Sigmoid colon (tissue), 7 donors: ENCODE data around the gene TATDN2. TPM values are rescaled to one million over a fixed set of nuclear protein-coding genes. Genes with fewer than 3 reads are reported as not detected.

Experiments used
- DNase-seq: peaks from one replicate; pipeline ENCODE4 v3.0.0-alpha.2; 2019
- H3K27ac ChIP-seq, 4 donors: fragments of 200-600 bp; sonication (generic); one replicate each; pipeline ENCODE4 v1.5.1; 2016 to 2019; ENCODE audit warnings: mild to moderate bottlenecking in 1 of 4
- H3K27me3 ChIP-seq, 3 donors: fragments of 200-600 bp; sonication (generic); one replicate each; pipeline ENCODE4 v1.5.1; 2019; ENCODE audit warnings: mild to moderate bottlenecking in 1 of 3
- H3K36me3 ChIP-seq, 4 donors: fragments of 200-600 bp; sonication (generic); one replicate each; pipeline ENCODE4 v1.5.1; 2016 to 2019
- H3K4me1 ChIP-seq, 4 donors: fragments of 200-600 bp; sonication (generic); one replicate each; pipeline ENCODE4 v1.5.1; 2017 to 2019
- H3K4me3 ChIP-seq, 4 donors: fragments of 200-600 bp; sonication (generic); one replicate each; pipeline ENCODE4 v1.5.1; 2017 to 2019; ENCODE audit warnings: mild to moderate bottlenecking in 2 of 4, moderate library complexity in 1 of 4
- H3K9me3 ChIP-seq, 4 donors: fragments of 200-600 bp in 3 of 4; sonication (generic) in 3 of 4; one replicate each; pipeline versions ENCODE4 v1.5.1 to v1.6.1; 2013 to 2019
- CTCF ChIP-seq, 4 experiments: fragments of 450-650 bp in 3 of 4; fragments of 200-600 bp in 1 of 4; IDR thresholded peaks; one replicate each; pipeline ENCODE4 v1.5.1; 2016 to 2019; ENCODE audit warnings: antibody characterized with exemption in 4 of 4, mild to moderate bottlenecking in 3 of 4, moderate library complexity in 2 of 4
- EP300 ChIP-seq, 4 donors: sonication (generic); formaldehyde crosslinking; IDR thresholded peaks; one replicate each; pipeline ENCODE4 v1.6.1; 2017; ENCODE audit warnings: antibody characterized with exemption in 4 of 4
- POLR2A ChIP-seq, 2 donors: fragments of 450-650 bp; IDR thresholded peaks; one replicate each; pipeline ENCODE4 v1.6.1; 2016; ENCODE audit warnings: antibody characterized with exemption in 2 of 2, mild to moderate bottlenecking in 2 of 2, moderate library complexity in 2 of 2
- POLR2AphosphoS5 ChIP-seq, 4 donors: sonication (generic); formaldehyde crosslinking; IDR thresholded peaks; one replicate each; pipeline ENCODE4 v1.6.1; 2017; ENCODE audit warnings: antibody characterized with exemption in 4 of 4
- WGBS, 2 donors: extraction: QIAGEN DNeasy Blood & Tissue Kit; methylation state at CpG; one replicate each; pipeline ENCODE4 v1.1.7; 2013; 5-methylcytosine and 5-hydroxymethylcytosine counted together
- intact Hi-C: fragments of 100-400 bp; cut with DNase I; formaldehyde crosslinking; loops from one replicate; pipeline ENCODE4 v1.15.1; 2023
- polyA plus RNA-seq, 3 donors: library from polyadenylated mRNA; stranded (reverse); fragments of 200-250 nt; gene quantifications; one replicate each; pipeline ENCODE4 v1.2.3, GENCODE V29; 2013
- total RNA-seq, 4 donors: library from RNA; depleted of rRNA; stranded (reverse); fragments of >200 nt; gene quantifications; one replicate each; pipeline ENCODE4 v1.1.0, GENCODE V29; 2016
- donor health status: healthy with polysubstance abuse.
- donor health status: Bipolar disorder and iron deficiency.
- donor health status: healthy.

The TATDN2 gene
- total and polyA plus RNA-seq, 7 donors: 11.2 to 25.7 (median 13.4) TPM

GRCh38 chr3:10217359-10217758 is 30.9 kb upstream of the TATDN2 start:
- H3K27ac ChIP-seq: no peak overlapping the region
- WGBS, 2 donors: 80 to 98% methylated on average over 3 of the region's 3 CpGs
- H3K9me3 ChIP-seq: no peaks in the 10 kb centered on the region
- H3K4me3 ChIP-seq: no peak overlapping the region
- H3K36me3 ChIP-seq: peaks cover 0 to 35% (median 0%) of the 10 kb centered on the region in 4 donors
- no peaks in the 10 kb centered on the region for H3K4me1 ChIP-seq
- TF ChIP-seq CTCF (IDR thresholded peaks at IDR 0.05): no peak
- DNase-seq: no peak
- H3K27me3 ChIP-seq: no peaks in the 10 kb centered on the region
- intact Hi-C loops: no loop called here

- TF ChIP-seq POLR2AphosphoS5 (IDR thresholded peaks at IDR 0.05): no peak
- no peak overlapping the region for H3K4me3 ChIP-seq
- peaks cover 0 to 40% (median 0%) of the 10 kb centered on the region in 4 donors for H3K36me3 ChIP-seq
- H3K27me3 ChIP-seq: no peaks in the 10 kb centered on the region
- intact Hi-C loops: loop anchor here (10.0 kb wide), 2 partner anchors 205 to 505 kb away; no protein-coding TSS in a partner anchor
- no peak overlapping the region for H3K27ac ChIP-seq
- H3K4me1 ChIP-seq: peaks cover 0 to 2% (median 2%) of the 10 kb centered on the region in 4 donors
- H3K9me3 ChIP-seq: no peaks in the 10 kb centered on the region
- DNase-seq: no peak
- 87 to 91% methylated on average over 9 of the region's 9 CpGs for WGBS, 2 donors
Measured at GRCh38 chr3:10219737-10220136, 28.5 kb upstream of the TATDN2 start.

- WGBS, 2 donors: 73% methylated on average over 10 of the region's 10 CpGs
- no peak for TF ChIP-seq POLR2AphosphoS5 (IDR thresholded peaks at IDR 0.05)
- no peak for TF ChIP-seq EP300 (IDR thresholded peaks at IDR 0.05)
- TF ChIP-seq CTCF (IDR thresholded peaks at IDR 0.05): no peak
- TF ChIP-seq POLR2A (IDR thresholded peaks at IDR 0.05): no peak
- H3K9me3 ChIP-seq: no peaks in the 10 kb centered on the region
- H3K27ac ChIP-seq: no peak overlapping the region
- peaks cover 0 to 7% (median 6%) of the 10 kb centered on the region in 4 donors for H3K4me1 ChIP-seq
- no peaks in the 10 kb centered on the region for H3K27me3 ChIP-seq
- peaks cover 0 to 23% (median 0%) of the 10 kb centered on the region in 4 donors for H3K36me3 ChIP-seq
- no peak overlapping the region for H3K4me3 ChIP-seq
- DNase-seq: no peak
- intact Hi-C loops: loop anchor here (10.0 kb wide), 2 partner anchors 209 to 509 kb away; no protein-coding TSS in a partner anchor
Measured at GRCh38 chr3:10223676-10224639, 24.3 kb upstream of the TATDN2 start.

GRCh38 chr3:10224794-10225665 is 23.2 kb upstream of the TATDN2 start:
- intact Hi-C loops: loop anchor here (1.0 to 10.0 kb wide), 4 partner anchors 61 to 510 kb away; partner anchors contain the start of genes BRK1 and IRAK2
- Histone ChIP-seq H3K27me3 (no peaks in the 10 kb centered on the region), H3K9me3 (no peaks in the 10 kb centered on the region), H3K27ac (no peak overlapping the region), H3K4me1 (peaks cover 0 to 7% (median 6%) of the 10 kb centered on the region in 4 donors), H3K36me3 (peaks cover 0 to 26% (median 0%) of the 10 kb centered on the region in 4 donors), H3K4me3 (no peak overlapping the region)
- peak; percentile 82 for DNase-seq
- peak; percentile 49 to 84 (median 74) for TF ChIP-seq POLR2AphosphoS5 (IDR thresholded peaks at IDR 0.05)
- peak; percentile 77 to 86 (median 84) for TF ChIP-seq CTCF (IDR thresholded peaks at IDR 0.05)
- no peak for TF ChIP-seq EP300 (IDR thresholded peaks at IDR 0.05)
- WGBS, 2 donors: 50 to 58% methylated on average over 4 of the region's 4 CpGs
